KBM-7 (cell line): ENCODE data around the gene USP44.
A peak's percentile ranks its signal among the peaks of the same experiment; 100 is the strongest.

ENCODE experiments used
- DNase-seq: peaks from one replicate; pipeline ENCODE4 v3.0.0-alpha.2; 2015
- in situ Hi-C: fragments of 300-500 bp; cut with MboI; formaldehyde crosslinking; loops from 2 replicates; pipeline ENCODE4 v1.14.3; 2020; ENCODE audit warnings: low sequenced_read_pairs, low pct_unique_long_range_greater_than_20kb, mixed read lengths

USP44 gene

GRCh38 chr12:95480230-95480629, 71.0 kb downstream of the USP44 start:
- in situ Hi-C loops: no loop called here
- no peak for DNase-seq

GRCh38 chr12:95474660-95474958, 76.7 kb downstream of the USP44 start:
- DNase-seq: peak; percentile 35
- in situ Hi-C loops: no loop called here

- in situ Hi-C loops: no loop called here
- DNase-seq: peak; percentile 98
Measured at GRCh38 chr12:95473884-95474659, 77.2 kb downstream of the USP44 start, which contains the start of gene METAP2. Gene METAP2 (plus strand): TSS chr12:95474152. CDS start chr12:95474180, 28 bp downstream.

GRCh38 chr12:95473231-95473883, 77.9 kb downstream of the USP44 start:
- in situ Hi-C loops: no loop called here
- DNase-seq: peak; percentile 72

- no peak for DNase-seq
- in situ Hi-C loops: no loop called here
Measured at GRCh38 chr12:95470300-95470699, 81.0 kb downstream of the USP44 start.
